Sigmoid colon (tissue), 7 donors: ENCODE data around the gene KLK7. TPM values are rescaled to one million over a fixed set of nuclear protein-coding genes. Genes with fewer than 3 reads are reported as not detected.
A peak's percentile ranks its signal among the peaks of the same experiment; 100 is the strongest.

Experiments used
- DNase-seq: peaks from one replicate; pipeline ENCODE4 v3.0.0-alpha.2; 2019
- H3K27ac ChIP-seq, 4 donors: fragments of 200-600 bp; sonication (generic); one replicate each; pipeline ENCODE4 v1.5.1; 2016 to 2019; ENCODE audit warnings: mild to moderate bottlenecking in 1 of 4
- H3K27me3 ChIP-seq, 3 donors: fragments of 200-600 bp; sonication (generic); one replicate each; pipeline ENCODE4 v1.5.1; 2019; ENCODE audit warnings: mild to moderate bottlenecking in 1 of 3
- H3K36me3 ChIP-seq, 4 donors: fragments of 200-600 bp; sonication (generic); one replicate each; pipeline ENCODE4 v1.5.1; 2016 to 2019
- H3K4me1 ChIP-seq, 4 donors: fragments of 200-600 bp; sonication (generic); one replicate each; pipeline ENCODE4 v1.5.1; 2017 to 2019
- H3K4me3 ChIP-seq, 4 donors: fragments of 200-600 bp; sonication (generic); one replicate each; pipeline ENCODE4 v1.5.1; 2017 to 2019; ENCODE audit warnings: mild to moderate bottlenecking in 2 of 4, moderate library complexity in 1 of 4
- H3K9me3 ChIP-seq, 4 donors: fragments of 200-600 bp in 3 of 4; sonication (generic) in 3 of 4; one replicate each; pipeline versions ENCODE4 v1.5.1 to v1.6.1; 2013 to 2019
- CTCF ChIP-seq, 4 experiments: fragments of 450-650 bp in 3 of 4; fragments of 200-600 bp in 1 of 4; IDR thresholded peaks; one replicate each; pipeline ENCODE4 v1.5.1; 2016 to 2019; ENCODE audit warnings: antibody characterized with exemption in 4 of 4, mild to moderate bottlenecking in 3 of 4, moderate library complexity in 2 of 4
- EP300 ChIP-seq, 4 donors: sonication (generic); formaldehyde crosslinking; IDR thresholded peaks; one replicate each; pipeline ENCODE4 v1.6.1; 2017; ENCODE audit warnings: antibody characterized with exemption in 4 of 4
- POLR2A ChIP-seq, 2 donors: fragments of 450-650 bp; IDR thresholded peaks; one replicate each; pipeline ENCODE4 v1.6.1; 2016; ENCODE audit warnings: antibody characterized with exemption in 2 of 2, mild to moderate bottlenecking in 2 of 2, moderate library complexity in 2 of 2
- POLR2AphosphoS5 ChIP-seq, 4 donors: sonication (generic); formaldehyde crosslinking; IDR thresholded peaks; one replicate each; pipeline ENCODE4 v1.6.1; 2017; ENCODE audit warnings: antibody characterized with exemption in 4 of 4
- WGBS, 2 donors: extraction: QIAGEN DNeasy Blood & Tissue Kit; methylation state at CpG; one replicate each; pipeline ENCODE4 v1.1.7; 2013; 5-methylcytosine and 5-hydroxymethylcytosine counted together
- intact Hi-C: fragments of 100-400 bp; cut with DNase I; formaldehyde crosslinking; loops from one replicate; pipeline ENCODE4 v1.15.1; 2023
- polyA plus RNA-seq, 3 donors: library from polyadenylated mRNA; stranded (reverse); fragments of 200-250 nt; gene quantifications; one replicate each; pipeline ENCODE4 v1.2.3, GENCODE V29; 2013
- total RNA-seq, 4 donors: library from RNA; depleted of rRNA; stranded (reverse); fragments of >200 nt; gene quantifications; one replicate each; pipeline ENCODE4 v1.1.0, GENCODE V29; 2016
- donor health status: healthy with polysubstance abuse.
- donor health status: Bipolar disorder and iron deficiency.
- donor health status: healthy.

KLK7 gene
- total and polyA plus RNA-seq, 7 donors: not detected

GRCh38 chr19:51000981-51001380 lies 17.3 kb upstream of the KLK7 start:
- WGBS, 2 donors: 33 to 36% methylated on average over 16 of the region's 16 CpGs
- no peak for TF ChIP-seq POLR2AphosphoS5 (IDR thresholded peaks at IDR 0.05)
- TF ChIP-seq EP300 (IDR thresholded peaks at IDR 0.05): no peak
- no peak for TF ChIP-seq CTCF (IDR thresholded peaks at IDR 0.05)
- TF ChIP-seq POLR2A (IDR thresholded peaks at IDR 0.05): no peak
- peaks cover 0 to 54% (median 36%) of the 10 kb centered on the region in 3 donors for H3K27me3 ChIP-seq

GRCh38 chr19:51000426-51000825 lies 16.7 kb upstream of the KLK7 start:
- intact Hi-C loops: no loop called here
- Histone ChIP-seq H3K4me3 (no peak overlapping the region), H3K9me3 (no peaks in the 10 kb centered on the region), H3K27me3 (peaks cover 0 to 54% (median 36%) of the 10 kb centered on the region in 3 donors), H3K27ac (no peak overlapping the region), H3K4me1 (no peaks in the 10 kb centered on the region), H3K36me3 (no peaks in the 10 kb centered on the region)
- TF ChIP-seq CTCF (IDR thresholded peaks at IDR 0.05): no peak
- TF ChIP-seq EP300 (IDR thresholded peaks at IDR 0.05): no peak
- no peak for TF ChIP-seq POLR2A (IDR thresholded peaks at IDR 0.05)
- TF ChIP-seq POLR2AphosphoS5 (IDR thresholded peaks at IDR 0.05): no peak
- peak; percentile 32 for DNase-seq
- 89 to 90% methylated on average over 10 of the region's 10 CpGs for WGBS, 2 donors

More at GRCh38 chr19:51000981-51001380, 17.3 kb upstream of the KLK7 start:
- no peak overlapping the region for H3K4me3 ChIP-seq
- H3K36me3 ChIP-seq: no peaks in the 10 kb centered on the region
- H3K9me3 ChIP-seq: no peaks in the 10 kb centered on the region
- DNase-seq: peak; percentile 20
- no peak overlapping the region for H3K27ac ChIP-seq
- no peaks in the 10 kb centered on the region for H3K4me1 ChIP-seq
- intact Hi-C loops: no loop called here

GRCh38 chr19:50998686-50999085 lies 15.0 kb upstream of the KLK7 start:
- TF ChIP-seq CTCF (IDR thresholded peaks at IDR 0.05): no peak

GRCh38 chr19:50998061-50998460 lies 14.3 kb upstream of the KLK7 start:
- DNase-seq: no peak
- TF ChIP-seq CTCF (IDR thresholded peaks at IDR 0.05) (no peak), POLR2A (IDR thresholded peaks at IDR 0.05) (no peak), EP300 (IDR thresholded peaks at IDR 0.05) (no peak), POLR2AphosphoS5 (IDR thresholded peaks at IDR 0.05) (no peak)
- Histone ChIP-seq H3K27me3 (peaks cover 0 to 44% (median 31%) of the 10 kb centered on the region in 3 donors), H3K36me3 (no peaks in the 10 kb centered on the region), H3K4me3 (no peak overlapping the region), H3K4me1 (no peaks in the 10 kb centered on the region), H3K9me3 (no peaks in the 10 kb centered on the region), H3K27ac (no peak overlapping the region)
- 30 to 62% methylated on average over 5 of the region's 5 CpGs for WGBS, 2 donors
- intact Hi-C loops: no loop called here

More at GRCh38 chr19:50998686-50999085, 15.0 kb upstream of the KLK7 start:
- Histone ChIP-seq H3K4me3 (no peak overlapping the region), H3K27me3 (peaks cover 0 to 50% (median 36%) of the 10 kb centered on the region in 3 donors), H3K9me3 (no peaks in the 10 kb centered on the region), H3K4me1 (no peaks in the 10 kb centered on the region), H3K27ac (no peak overlapping the region), H3K36me3 (no peaks in the 10 kb centered on the region)
- WGBS, 2 donors: 42 to 72% methylated on average over 4 of the region's 4 CpGs
- intact Hi-C loops: no loop called here
- no peak for DNase-seq

- no peak overlapping the region for H3K27ac ChIP-seq
- intact Hi-C loops: no loop called here
- TF ChIP-seq POLR2A (IDR thresholded peaks at IDR 0.05) (no peak), POLR2AphosphoS5 (IDR thresholded peaks at IDR 0.05) (no peak), CTCF (IDR thresholded peaks at IDR 0.05) (no peak), EP300 (IDR thresholded peaks at IDR 0.05) (no peak)
- no peaks in the 10 kb centered on the region for H3K4me1 ChIP-seq
- peak; percentile 7 for DNase-seq
- H3K9me3 ChIP-seq: no peaks in the 10 kb centered on the region
- peaks cover 0 to 10% (median 2%) of the 10 kb centered on the region in 3 donors for H3K27me3 ChIP-seq
- no peaks in the 10 kb centered on the region for H3K36me3 ChIP-seq
- WGBS, 2 donors: 66 to 81% methylated on average over 2 of the region's 2 CpGs
- H3K4me3 ChIP-seq: no peak overlapping the region
Measured at GRCh38 chr19:50994129-50994528, 10.4 kb upstream of the KLK7 start.
